HG03442 (cell line): ENCODE results near the gene PI4K2A.

Experiments
- ATAC-seq: cut with Tn5 transposase; IDR thresholded peaks from one replicate; pipeline ENCODE4 v1.9.1; 2021; ENCODE audit warnings: mild to moderate bottlenecking, moderate library complexity; ENCODE audit not compliant: unreplicated experiment

PI4K2A gene

GRCh38 chr10:97640174-97640867, at the start of gene PI4K2A:
Gene PI4K2A (plus strand): TSS chr10:97640671. CDS start chr10:97640743, 72 bp downstream.
- peak; percentile 98 for ATAC-seq

GRCh38 chr10:97590748-97591495, 49.5 kb upstream of the PI4K2A start:
- no peak for ATAC-seq

- ATAC-seq: no peak
Measured at GRCh38 chr10:97593421-97593820, 47.0 kb upstream of the PI4K2A start.

GRCh38 chr10:97596101-97597082, 44.1 kb upstream of the PI4K2A start:
- ATAC-seq: no peak

GRCh38 chr10:97597778-97598177, 42.7 kb upstream of the PI4K2A start:
- no peak for ATAC-seq

- ATAC-seq: no peak
Measured at GRCh38 chr10:97598407-97599271, 41.8 kb upstream of the PI4K2A start.

- ATAC-seq: no peak
Measured at GRCh38 chr10:97599272-97599619, 41.2 kb upstream of the PI4K2A start.

GRCh38 chr10:97600616-97601015, 39.9 kb upstream of the PI4K2A start:
- ATAC-seq: no peak

GRCh38 chr10:97601268-97602215, 38.9 kb upstream of the PI4K2A start:
- no peak for ATAC-seq

GRCh38 chr10:97607095-97607636, 33.3 kb upstream of the PI4K2A start:
- no peak for ATAC-seq

- no peak for ATAC-seq
Measured at GRCh38 chr10:97608991-97609561, 31.4 kb upstream of the PI4K2A start.

GRCh38 chr10:97611473-97611872, 29.0 kb upstream of the PI4K2A start:
- ATAC-seq: no peak

- no peak for ATAC-seq
Measured at GRCh38 chr10:97612386-97612785, 28.1 kb upstream of the PI4K2A start.

- ATAC-seq: no peak
Measured at GRCh38 chr10:97618285-97618684, 22.2 kb upstream of the PI4K2A start.

GRCh38 chr10:97618733-97619132, 21.7 kb upstream of the PI4K2A start:
- ATAC-seq: no peak

- no peak for ATAC-seq
Measured at GRCh38 chr10:97623277-97623676, 17.2 kb upstream of the PI4K2A start.

GRCh38 chr10:97627731-97628130, 12.7 kb upstream of the PI4K2A start:
- ATAC-seq: no peak

- no peak for ATAC-seq
Measured at GRCh38 chr10:97628228-97628627, 12.2 kb upstream of the PI4K2A start.

GRCh38 chr10:97629289-97629688, 11.2 kb upstream of the PI4K2A start:
- no peak for ATAC-seq
